ENCODE measurements around the gene WDR77.

GRCh38 chr1:111489604-111490003 lies 40.5 kb upstream of the WDR77 start:
- TF ChIP-seq, protein P1, sequence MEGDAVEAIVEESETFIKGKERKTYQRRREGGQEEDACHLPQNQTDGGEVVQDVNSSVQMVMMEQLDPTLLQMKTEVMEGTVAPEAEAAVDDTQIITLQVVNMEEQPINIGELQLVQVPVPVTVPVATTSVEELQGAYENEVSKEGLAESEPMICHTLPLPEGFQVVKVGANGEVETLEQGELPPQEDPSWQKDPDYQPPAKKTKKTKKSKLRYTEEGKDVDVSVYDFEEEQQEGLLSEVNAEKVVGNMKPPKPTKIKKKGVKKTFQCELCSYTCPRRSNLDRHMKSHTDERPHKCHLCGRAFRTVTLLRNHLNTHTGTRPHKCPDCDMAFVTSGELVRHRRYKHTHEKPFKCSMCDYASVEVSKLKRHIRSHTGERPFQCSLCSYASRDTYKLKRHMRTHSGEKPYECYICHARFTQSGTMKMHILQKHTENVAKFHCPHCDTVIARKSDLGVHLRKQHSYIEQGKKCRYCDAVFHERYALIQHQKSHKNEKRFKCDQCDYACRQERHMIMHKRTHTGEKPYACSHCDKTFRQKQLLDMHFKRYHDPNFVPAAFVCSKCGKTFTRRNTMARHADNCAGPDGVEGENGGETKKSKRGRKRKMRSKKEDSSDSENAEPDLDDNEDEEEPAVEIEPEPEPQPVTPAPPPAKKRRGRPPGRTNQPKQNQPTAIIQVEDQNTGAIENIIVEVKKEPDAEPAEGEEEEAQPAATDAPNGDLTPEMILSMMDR (conservative IDR thresholded peaks at IDR 0.05; ENCODE audit: low read length), result no peak
- no peak for TF ChIP-seq EZH2phosphoT487 (IDR thresholded peaks at IDR 0.05; ENCODE audit: borderline replicate concordance)
